Thyroid gland (tissue), 4 donors: ENCODE data around the gene INPP4A.

Source experiments
- CTCF ChIP-seq, 6 experiments: fragments of 200-600 bp in 3 of 6; fragments of 450-650 bp in 3 of 6; sonication (generic) in 3 of 6; IDR thresholded peaks; one replicate each; pipeline ENCODE4 v1.5.1; 2016 to 2019; ENCODE audit warnings: antibody characterized with exemption in 6 of 6, mild to moderate bottlenecking in 2 of 6, inconsistent platforms in 1 of 6, moderate library complexity in 1 of 6
- POLR2A ChIP-seq, 2 donors: fragments of 450-650 bp; IDR thresholded peaks; one replicate each; pipeline ENCODE4 v1.6.1; 2017; ENCODE audit warnings: antibody characterized with exemption in 2 of 2, mild to moderate bottlenecking in 2 of 2, moderate library complexity in 1 of 2

GRCh38 chr2:98452396-98453027, 7.9 kb downstream of the INPP4A start:
- no peak for TF ChIP-seq CTCF (IDR thresholded peaks at IDR 0.05)
- TF ChIP-seq POLR2A (IDR thresholded peaks at IDR 0.05): no peak
